ENCODE results near the gene ARHGEF10L.

ARHGEF10L gene

GRCh38 chr1:17591814-17592430, 52.4 kb downstream of the ARHGEF10L start:
- no peak for DNase-seq

- DNase-seq, result no peak
Observed at GRCh38 chr1:17594026-17594425, 54.5 kb downstream of the ARHGEF10L start.

GRCh38 chr1:17594690-17595601, 55.4 kb downstream of the ARHGEF10L start:
- DNase-seq, result peak; percentile 20

- DNase-seq, result no peak
Observed at GRCh38 chr1:17595602-17595925, 56.1 kb downstream of the ARHGEF10L start.

GRCh38 chr1:17596186-17596585, 56.7 kb downstream of the ARHGEF10L start:
- no peak for DNase-seq

GRCh38 chr1:17596651-17597509, 57.4 kb downstream of the ARHGEF10L start:
- no peak for DNase-seq

GRCh38 chr1:17597651-17598050, 58.2 kb downstream of the ARHGEF10L start:
- DNase-seq, result no peak

GRCh38 chr1:17598251-17598650, 58.8 kb downstream of the ARHGEF10L start:
- no peak for DNase-seq

GRCh38 chr1:17599291-17599953, 59.9 kb downstream of the ARHGEF10L start:
- DNase-seq, result no peak

- DNase-seq, result no peak
Observed at GRCh38 chr1:17599954-17600300, 60.4 kb downstream of the ARHGEF10L start.

GRCh38 chr1:17600321-17600720, 60.8 kb downstream of the ARHGEF10L start:
- DNase-seq, result no peak

GRCh38 chr1:17601643-17602382, 62.3 kb downstream of the ARHGEF10L start:
- no peak for DNase-seq

GRCh38 chr1:17603091-17603841, 63.8 kb downstream of the ARHGEF10L start:
- DNase-seq, result no peak

- DNase-seq, result no peak
Observed at GRCh38 chr1:17605582-17606344, 66.3 kb downstream of the ARHGEF10L start.

GRCh38 chr1:17606826-17607440, 67.4 kb downstream of the ARHGEF10L start:
- peak; percentile 68 for DNase-seq

GRCh38 chr1:17607644-17608581, 68.4 kb downstream of the ARHGEF10L start:
- DNase-seq, result no peak

- no peak for DNase-seq
Observed at GRCh38 chr1:17609529-17609928, 70.0 kb downstream of the ARHGEF10L start.

GRCh38 chr1:17610085-17610484, 70.6 kb downstream of the ARHGEF10L start:
- no peak for DNase-seq

GRCh38 chr1:17610713-17611112, 71.2 kb downstream of the ARHGEF10L start:
- DNase-seq, result no peak

All from fibroblast of skin of scalp (primary cell).